H9 (cell line): ENCODE results near the gene CHCHD6. TPM values are rescaled to one million over a fixed set of nuclear protein-coding genes. Genes with fewer than 3 reads are reported as not detected.

Experiments used
- DNase-seq: peaks from one replicate; pipeline ENCODE4 v3.0.0-alpha.2; 2017
- H2AFZ ChIP-seq: one replicate; pipeline ENCODE4 v1.6.1; 2013; ENCODE audit warnings: mild to moderate bottlenecking, low read length, control low read depth, moderate library complexity
- H2AK5ac ChIP-seq: 2 replicates; pipeline ENCODE4 v1.6.1; 2013; ENCODE audit warnings: low read length, control low read depth, mixed read lengths; ENCODE audit not compliant: insufficient read length
- H2BK120ac ChIP-seq: one replicate; pipeline ENCODE4 v1.6.1; 2013; ENCODE audit warnings: low read depth, mild to moderate bottlenecking, low read length, control low read depth, inconsistent platforms; ENCODE audit not compliant: poor library complexity, severe bottlenecking
- H2BK12ac ChIP-seq: 2 replicates; pipeline ENCODE4 v1.6.1; 2013; ENCODE audit warnings: low read length, control low read depth, mixed read lengths, low read depth; ENCODE audit not compliant: insufficient read length
- H2BK15ac ChIP-seq: 2 replicates; pipeline ENCODE4 v1.6.1; 2013; ENCODE audit warnings: low read depth, low read length, control low read depth
- H2BK20ac ChIP-seq: one replicate; pipeline ENCODE4 v1.6.1; 2013; ENCODE audit warnings: low read depth, mild to moderate bottlenecking, low read length, control low read depth, inconsistent platforms; ENCODE audit not compliant: poor library complexity, severe bottlenecking
- H2BK5ac ChIP-seq: 2 replicates; pipeline ENCODE4 v1.6.1; 2013; ENCODE audit warnings: low read length, control low read depth, mixed read lengths; ENCODE audit not compliant: insufficient read length
- H3K14ac ChIP-seq: 2 replicates; pipeline ENCODE4 v1.6.1; 2013; ENCODE audit warnings: low read length, control low read depth; ENCODE audit not compliant: insufficient read depth
- H3K18ac ChIP-seq: 2 replicates; pipeline ENCODE4 v1.6.1; 2013; ENCODE audit warnings: low read depth, mild to moderate bottlenecking, mixed read lengths, low read length, control low read depth; ENCODE audit not compliant: insufficient read length
- H3K23ac ChIP-seq: 2 replicates; pipeline ENCODE4 v1.6.1; 2013; ENCODE audit warnings: low read length, control low read depth, mixed read lengths, low read depth; ENCODE audit not compliant: insufficient read length
- H3K23me2 ChIP-seq: 2 replicates; pipeline ENCODE4 v1.6.1; 2013; ENCODE audit warnings: low read depth, mild to moderate bottlenecking, mixed read lengths, low read length, control low read depth; ENCODE audit not compliant: insufficient read length, poor library complexity, severe bottlenecking
- H3K27ac ChIP-seq: 2 replicates; pipeline ENCODE4 v1.5.1; 2013; ENCODE audit warnings: low read length, control low read depth, mixed read lengths, low read depth; ENCODE audit not compliant: insufficient read length
- H3K27me3 ChIP-seq: 2 replicates; pipeline ENCODE4 v1.6.1; 2013; ENCODE audit warnings: low read length, control low read depth, inconsistent platforms; ENCODE audit not compliant: insufficient read depth
- H3K4ac ChIP-seq: 2 replicates; pipeline ENCODE4 v1.6.1; 2013; ENCODE audit warnings: low read depth, mild to moderate bottlenecking, control low read depth, inconsistent platforms, low read length, moderate library complexity
- H3K4me1 ChIP-seq: 2 replicates; pipeline ENCODE4 v1.6.1; 2013; ENCODE audit warnings: low read length, control low read depth, inconsistent platforms; ENCODE audit not compliant: insufficient read depth
- H3K4me2 ChIP-seq: 2 replicates; pipeline ENCODE4 v1.6.1; 2013; ENCODE audit warnings: low read length, control low read depth, mixed read lengths; ENCODE audit not compliant: insufficient read length, insufficient read depth
- H3K56ac ChIP-seq: 2 replicates; pipeline ENCODE4 v1.6.1; 2013; ENCODE audit warnings: low read depth, mild to moderate bottlenecking, mixed read lengths, low read length, control low read depth; ENCODE audit not compliant: insufficient read length
- H3K79me1 ChIP-seq: 2 replicates; pipeline ENCODE4 v1.6.1; 2013; ENCODE audit warnings: low read depth, mild to moderate bottlenecking, moderate library complexity, low read length, control low read depth, inconsistent platforms; ENCODE audit not compliant: insufficient read depth, poor library complexity, severe bottlenecking
- H3K79me2 ChIP-seq: 2 replicates; pipeline ENCODE4 v1.6.1; 2013; ENCODE audit warnings: low read length, control low read depth, inconsistent platforms; ENCODE audit not compliant: insufficient read depth
- H3K9ac ChIP-seq: 2 replicates; pipeline ENCODE4 v1.6.1; 2013; ENCODE audit warnings: low read length, control low read depth, mixed read lengths; ENCODE audit not compliant: insufficient read length; ENCODE audit errors: extremely low read depth
- H3K9me3 ChIP-seq: one replicate; pipeline ENCODE4 v1.6.1; 2013; ENCODE audit warnings: low read depth, low read length, inconsistent platforms; ENCODE audit not compliant: control insufficient read depth
- H3T11ph ChIP-seq: one replicate; pipeline ENCODE4 v1.6.1; 2013; ENCODE audit warnings: mild to moderate bottlenecking, low read length, control low read depth, inconsistent platforms
- H4K20me1 ChIP-seq: one replicate; pipeline ENCODE4 v1.6.1; 2013; ENCODE audit not compliant: control insufficient read depth, insufficient read length, insufficient read depth
- H4K5ac ChIP-seq: 2 replicates; pipeline ENCODE4 v1.6.1; 2013; ENCODE audit warnings: low read depth, mild to moderate bottlenecking, mixed read lengths, low read length, control low read depth; ENCODE audit not compliant: insufficient read length
- H4K8ac ChIP-seq: replicated peaks from 2 replicates; pipeline ENCODE4 v1.6.1; 2013; ENCODE audit warnings: low read length, control low read depth, mixed read lengths, low read depth; ENCODE audit not compliant: insufficient read length
- H4K91ac ChIP-seq: 2 replicates; pipeline ENCODE4 v1.6.1; 2013; ENCODE audit warnings: low read depth, mild to moderate bottlenecking, moderate library complexity, mixed read lengths, low read length, control low read depth; ENCODE audit not compliant: insufficient read length
- H3K27ac Mint-ChIP-seq, 3 experiments: 2 replicates in 2 of 3; 3 replicates in 1 of 3; pipeline ENCODE4 v1.8.0; 2020 to 2021; ENCODE audit warnings: mixed read lengths in 3 of 3, mild to moderate bottlenecking in 1 of 3, moderate library complexity in 1 of 3
- H3K27me3 Mint-ChIP-seq: 2 replicates; pipeline ENCODE4 v1.8.0; 2021; ENCODE audit warnings: low read depth, mild to moderate bottlenecking, moderate library complexity, mixed read lengths
- H3K36me3 Mint-ChIP-seq, 3 experiments: 2 replicates in 2 of 3; 3 replicates in 1 of 3; pipeline ENCODE4 v1.8.0; 2020 to 2021; ENCODE audit warnings: low read depth in 3 of 3, mixed read lengths in 3 of 3; ENCODE audit not compliant: insufficient read depth in 1 of 3
- H3K4me1 Mint-ChIP-seq, 2 experiments: 2 replicates each; pipeline ENCODE4 v1.8.0; 2020; ENCODE audit warnings: mixed read lengths in 2 of 2
- H3K4me3 Mint-ChIP-seq, 2 experiments: 2 replicates in 1 of 2; 3 replicates in 1 of 2; pipeline ENCODE4 v1.8.0; 2020 to 2021; ENCODE audit warnings: mild to moderate bottlenecking in 2 of 2, mixed read lengths in 2 of 2, moderate library complexity in 1 of 2
- H3K9me3 Mint-ChIP-seq, 2 experiments: 2 replicates in 1 of 2; 3 replicates in 1 of 2; pipeline ENCODE4 v1.8.0; 2020; ENCODE audit warnings: mild to moderate bottlenecking in 2 of 2, mixed read lengths in 2 of 2, moderate library complexity in 1 of 2
- WGBS: extraction: QIAGEN DNeasy Blood & Tissue Kit; methylation state at CpG from one replicate; pipeline ENCODE4 v1.1.7; 2013; ENCODE audit warnings: missing lambda C conversion rate, low lambda C conversion rate, mixed read lengths; ENCODE audit not compliant: insufficient read length; ENCODE audit errors: extremely low coverage; 5-methylcytosine and 5-hydroxymethylcytosine counted together
- total RNA-seq: library from RNA; stranded (reverse); gene quantifications from 2 replicates; pipeline ENCODE4 v1.2.1, GENCODE V29; 2021
- TF ChIP-seq, protein P1 (sequence below): fragments of 200-600 bp; sonication (generic); conservative IDR thresholded peaks from 3 replicates; pipeline ENCODE4 v1.8.0; 2021; ENCODE audit warnings: antibody characterized with exemption, mild to moderate bottlenecking

The CHCHD6 gene
- total RNA-seq, 1 experiment from 2014 or later, result 34.2 TPM

DNA sequence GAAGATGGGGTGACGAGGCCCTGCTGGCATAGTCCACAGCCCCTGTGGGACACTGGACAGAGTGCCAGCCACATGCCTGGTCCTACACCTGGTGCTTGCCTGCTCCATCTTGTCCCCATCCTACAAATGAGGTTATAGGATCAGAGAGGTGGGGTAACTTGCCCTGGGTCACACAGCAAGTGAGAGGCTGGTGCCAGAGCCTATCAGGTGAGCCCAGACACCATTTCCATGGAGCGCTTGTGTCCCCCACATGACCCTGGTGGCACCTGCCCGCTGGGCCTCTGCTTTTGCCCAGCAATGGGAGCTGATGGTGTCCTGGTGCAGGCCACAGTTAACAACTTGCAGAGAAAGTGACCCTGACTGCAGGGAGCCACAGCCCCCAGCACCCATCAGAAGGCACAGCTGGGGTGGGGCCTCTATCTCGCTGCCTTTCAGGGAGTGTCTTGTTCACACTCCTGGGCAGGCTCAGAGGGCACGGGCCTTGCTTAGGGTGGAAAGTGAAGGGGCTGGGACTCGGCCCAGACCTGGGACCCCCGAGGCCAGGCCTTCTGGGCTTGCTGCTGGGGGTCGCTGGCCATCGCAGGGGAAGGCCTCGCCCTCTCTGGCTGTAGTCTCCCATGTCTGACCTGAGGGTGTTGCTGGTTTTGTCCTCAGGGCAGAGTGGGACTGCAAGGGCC lies 286.1 kb downstream of the CHCHD6 start:
- peak overlapping the region in 1 of 3 experiments; percentile 91; a peak in 1 of 7 replicates for H3K27ac Mint-ChIP-seq
- H3K4me1 ChIP-seq, result no peaks in the 10 kb centered on the region
- no peaks in the 10 kb centered on the region for H3K23me2 ChIP-seq
- H4K8ac ChIP-seq, result no peak overlapping the region
- H3K79me2 ChIP-seq, result peaks cover 4% of the 10 kb centered on the region; the same call in 1 of the 2 replicates
- no peaks in the 10 kb centered on the region for H3K27me3 Mint-ChIP-seq
- no peaks in the 10 kb centered on the region for H3K79me1 ChIP-seq
- no peak overlapping the region for H4K5ac ChIP-seq
- no peak for DNase-seq
- H2BK12ac ChIP-seq, result no peak overlapping the region
- no peak overlapping the region for H2BK120ac ChIP-seq
- no peak overlapping the region for H3K14ac ChIP-seq
- no peak overlapping the region for H3K9ac ChIP-seq
- H2AK5ac ChIP-seq, result no peak overlapping the region
- no peak overlapping the region for H3K27ac ChIP-seq
- no peak overlapping the region for H4K91ac ChIP-seq
- H3K9me3 ChIP-seq, result no peaks in the 10 kb centered on the region
- H2BK5ac ChIP-seq, result no peak overlapping the region
- H3K18ac ChIP-seq, result no peak overlapping the region
- no peak overlapping the region for H2AFZ ChIP-seq
- no peaks in the 10 kb centered on the region for H3K9me3 Mint-ChIP-seq
- H3K23ac ChIP-seq, result no peak overlapping the region
- no peak overlapping the region for H3K4ac ChIP-seq
- no peak overlapping the region for H3K56ac ChIP-seq
- H3K36me3 Mint-ChIP-seq, result peaks cover 4 to 19% (median 17%) of the 10 kb centered on the region in 3 experiments; a peak in 6 of 7 replicates
- no peaks in the 10 kb centered on the region for H4K20me1 ChIP-seq
- TF ChIP-seq, protein P1, sequence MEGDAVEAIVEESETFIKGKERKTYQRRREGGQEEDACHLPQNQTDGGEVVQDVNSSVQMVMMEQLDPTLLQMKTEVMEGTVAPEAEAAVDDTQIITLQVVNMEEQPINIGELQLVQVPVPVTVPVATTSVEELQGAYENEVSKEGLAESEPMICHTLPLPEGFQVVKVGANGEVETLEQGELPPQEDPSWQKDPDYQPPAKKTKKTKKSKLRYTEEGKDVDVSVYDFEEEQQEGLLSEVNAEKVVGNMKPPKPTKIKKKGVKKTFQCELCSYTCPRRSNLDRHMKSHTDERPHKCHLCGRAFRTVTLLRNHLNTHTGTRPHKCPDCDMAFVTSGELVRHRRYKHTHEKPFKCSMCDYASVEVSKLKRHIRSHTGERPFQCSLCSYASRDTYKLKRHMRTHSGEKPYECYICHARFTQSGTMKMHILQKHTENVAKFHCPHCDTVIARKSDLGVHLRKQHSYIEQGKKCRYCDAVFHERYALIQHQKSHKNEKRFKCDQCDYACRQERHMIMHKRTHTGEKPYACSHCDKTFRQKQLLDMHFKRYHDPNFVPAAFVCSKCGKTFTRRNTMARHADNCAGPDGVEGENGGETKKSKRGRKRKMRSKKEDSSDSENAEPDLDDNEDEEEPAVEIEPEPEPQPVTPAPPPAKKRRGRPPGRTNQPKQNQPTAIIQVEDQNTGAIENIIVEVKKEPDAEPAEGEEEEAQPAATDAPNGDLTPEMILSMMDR, result no peak
- no peak overlapping the region for H3K4me3 Mint-ChIP-seq
- H2BK15ac ChIP-seq, result no peak overlapping the region
- H3K4me2 ChIP-seq, result no peak overlapping the region
- H3K4me1 Mint-ChIP-seq, result peaks cover 5 to 16% of the 10 kb centered on the region in 2 experiments
- WGBS, result no CpG with 5 or more reads among the region's 10 CpGs
- no peaks in the 10 kb centered on the region for H3K27me3 ChIP-seq
- H2BK20ac ChIP-seq, result no peak overlapping the region
- no peak overlapping the region for H3T11ph ChIP-seq
